SK-N-SH (cell line): Measurements from ENCODE around the gene COPS3.

Source experiments
- CTCF ChIP-seq: fragments of 200-600 bp; sonication (generic); IDR thresholded peaks from 2 replicates; pipeline ENCODE4 v1.6.1; 2017; ENCODE audit warnings: antibody characterized with exemption, mild to moderate bottlenecking, moderate library complexity
- EZH2phosphoT487 ChIP-seq: fragments of 200-600 bp; sonication (generic); IDR thresholded peaks from 2 replicates; pipeline ENCODE4 v1.6.1; 2017; ENCODE audit warnings: low read depth, mixed run types, mild to moderate bottlenecking, antibody characterized with exemption, moderate library complexity, borderline replicate concordance

- no peak for TF ChIP-seq EZH2phosphoT487
- no peak for TF ChIP-seq CTCF
These were observed 37.9 kb downstream of the COPS3 start for GRCh38 chr17:17243163-17243562.
